ENCODE measurements around the gene IL1RAP. TPM values are rescaled to one million over a fixed set of nuclear protein-coding genes. Genes with fewer than 3 reads are reported as not detected.

IL1RAP gene
- total and polyA plus RNA-seq, 9 of the 15 experiments (the other 6 are each of a cell fraction or from before 2014, with no cell fraction given) = 0.23 to 1.8 (median 0.88) TPM

- TF ChIP-seq CHD1 (IDR thresholded peaks at IDR 0.05; ENCODE audit: low read length) (no peak), MCM7 (IDR thresholded peaks at IDR 0.05) (no peak), CREB1 (IDR thresholded peaks at IDR 0.05) (no peak), CREB1 (CRISPR knock-in tag; IDR thresholded peaks at IDR 0.05) (no peak)
These were observed 20.9 kb upstream of the IL1RAP start (continued) for GRCh38 chr3:190492966-190493365.

GRCh38 chr3:190494907-190495306 lies 19.0 kb upstream of the IL1RAP start:
- H3K9me1 ChIP-seq (ENCODE audit: control insufficient read depth, insufficient read depth, low read length) = no peaks in the 10 kb centered on the region
- no TSS peak for BruUV-seq (replicated peaks)
- FAIRE-seq = no peak
- H3K9me3 ChIP-seq (replicated peaks; ENCODE audit: control insufficient read depth, insufficient read depth, low read depth, low read length) = 0 out of 2 replicates have a peak, but pooled peaks cover 2% of the 10 kb centered on the region
- H2AFZ ChIP-seq (ENCODE audit: low read depth, low read length) = no peak overlapping the region
- POLR2A ChIA-PET = no interaction called here
- H3K4me1 ChIP-seq (replicated peaks in 1 of 2; ENCODE audit: control insufficient read depth in 2 of 2, insufficient read depth in 2 of 2, low read length in 2 of 2) = no peaks in the 10 kb centered on the region
- DNase-seq (ENCODE audit: extremely low read depth in 1 of 4, low spot score in 3 of 4) = no peak
- H3K4me2 ChIP-seq (ENCODE audit: insufficient read depth, low read length) = no peak overlapping the region
- ATAC-seq = no peak
- H3K27ac ChIP-seq (ENCODE audit: extremely low read depth, low read depth, low read length) = no peak overlapping the region
- intact Hi-C loops (cut with micrococcal nuclease) (no loop called here), in situ Hi-C loops (cut with MboI) (no loop called here)
- no peaks in the 10 kb centered on the region for H3K27me3 ChIP-seq (ENCODE audit: control insufficient read depth in 2 of 2, insufficient read depth in 2 of 2, low read length in 2 of 2)
- TF ChIP-seq PURB (CRISPR knock-in tag; IDR thresholded peaks at IDR 0.05; ENCODE audit: low read depth) = no peak
- no peak for TF ChIP-seq BRCA1 (IDR thresholded peaks at IDR 0.05)
- no peak for TF ChIP-seq BRCA1 (CRISPR knock-in tag; IDR thresholded peaks at IDR 0.05)
- TF ChIP-seq ILF3 (IDR thresholded peaks at IDR 0.05; ENCODE audit: borderline replicate concordance) = no peak
- no peak for TF ChIP-seq ZNF79 (CRISPR knock-in tag; IDR thresholded peaks at IDR 0.05; ENCODE audit: low read depth)
- TF ChIP-seq THRAP3 (IDR thresholded peaks at IDR 0.05; ENCODE audit: borderline replicate concordance) = no peak
- TF ChIP-seq, protein P1, sequence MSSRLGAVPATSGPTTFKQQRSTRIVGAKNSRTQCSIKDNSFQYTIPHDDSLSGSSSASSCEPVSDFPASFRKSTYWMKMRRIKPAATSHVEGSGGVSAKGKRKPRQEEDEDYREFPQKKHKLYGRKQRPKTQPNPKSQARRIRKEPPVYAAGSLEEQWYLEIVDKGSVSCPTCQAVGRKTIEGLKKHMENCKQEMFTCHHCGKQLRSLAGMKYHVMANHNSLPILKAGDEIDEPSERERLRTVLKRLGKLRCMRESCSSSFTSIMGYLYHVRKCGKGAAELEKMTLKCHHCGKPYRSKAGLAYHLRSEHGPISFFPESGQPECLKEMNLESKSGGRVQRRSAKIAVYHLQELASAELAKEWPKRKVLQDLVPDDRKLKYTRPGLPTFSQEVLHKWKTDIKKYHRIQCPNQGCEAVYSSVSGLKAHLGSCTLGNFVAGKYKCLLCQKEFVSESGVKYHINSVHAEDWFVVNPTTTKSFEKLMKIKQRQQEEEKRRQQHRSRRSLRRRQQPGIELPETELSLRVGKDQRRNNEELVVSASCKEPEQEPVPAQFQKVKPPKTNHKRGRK (tag; IDR thresholded peaks at IDR 0.05) = no peak
- no peak for TF ChIP-seq SMARCA5 (IDR thresholded peaks at IDR 0.05)
- no peak for TF ChIP-seq ELF4 (CRISPR knock-in tag; IDR thresholded peaks at IDR 0.05)
- no peak for TF ChIP-seq POLR2A (conservative IDR thresholded peaks at IDR 0.05)
- no peak overlapping the region for H3K4me3 ChIP-seq
- H3K9ac ChIP-seq (ENCODE audit: insufficient read depth in 1 of 2, low read depth in 2 of 2, low read length in 2 of 2) = no peak overlapping the region
- H3K36me3 ChIP-seq (ENCODE audit: control insufficient read depth, insufficient read depth, low read length) = no peaks in the 10 kb centered on the region
- no peaks in the 10 kb centered on the region for H4K20me1 ChIP-seq (replicated peaks; ENCODE audit: control insufficient read depth, insufficient read depth, low read length)
- no peaks in the 10 kb centered on the region for H3K79me2 ChIP-seq (ENCODE audit: control insufficient read depth, insufficient read depth, low read length)
- CTCF ChIA-PET (ENCODE audit: low intra/inter-chr PET ratio) = no interaction called here
